Measurements from ENCODE around the gene TPSB2.
"Not testable (repeated sequence)": the region's sequence is repeated elsewhere in the genome, so short reads cannot be mapped to it uniquely, and the experiment has no call there.

- TF ChIP-seq CTCF (conservative IDR thresholded peaks at IDR 0.05 in 1 of 2, IDR thresholded peaks at IDR 0.05 in 1 of 2; ENCODE audit: low read depth in 1 of 2, low read length in 2 of 2); EZH2 (IDR thresholded peaks at IDR 0.05; ENCODE audit: low read length, missing control alignments): not testable (repeated sequence)
These were observed 18.0 kb upstream of the TPSB2 start for GRCh38 chr16:1247903-1248537.

Measured in fibroblast of lung (primary cell).